ENCODE results near the gene CELA1. TPM values are rescaled to one million over a fixed set of nuclear protein-coding genes. Genes with fewer than 3 reads are reported as not detected.

The CELA1 gene
- total and polyA plus RNA-seq, 2 of the 13 experiments (the other 11 are each of a cell fraction or from before 2014, with no cell fraction given), result not detected

GRCh38 chr12:51372021-51372420, 25.5 kb upstream of the CELA1 start (continued):
- TF ChIP-seq ZBTB40 (IDR thresholded peaks at IDR 0.05) (no peak), ZBTB40 (CRISPR knock-in tag; IDR thresholded peaks at IDR 0.05) (no peak), NR2F6 (IDR thresholded peaks at IDR 0.05) (peak; percentile 30; the same call in 1 of the 2 replicates), NR2F6 (CRISPR knock-in tag; IDR thresholded peaks at IDR 0.05) (0 out of 2 replicates have a peak, but pooled peaks have one; percentile 15), TCF12 (IDR thresholded peaks at IDR 0.05) (no peak), TCF12 (CRISPR knock-in tag; IDR thresholded peaks at IDR 0.05) (no peak), ZNF460 (CRISPR knock-in tag; IDR thresholded peaks at IDR 0.05; ENCODE audit: borderline replicate concordance) (no peak), MBD4 (IDR thresholded peaks at IDR 0.05; ENCODE audit: borderline replicate concordance, low read length) (no peak)

Measured in HepG2 (cell line).